GM12864 (cell line): Measurements from ENCODE around the gene C2orf81.

Source experiments
- DNase-seq: peaks from one replicate; pipeline ENCODE4 v3.0.0-alpha.2; 2011; ENCODE audit warnings: low read depth
- H3K4me3 ChIP-seq: 2 replicates; pipeline ENCODE4 v1.5.1; 2011; ENCODE audit warnings: mild to moderate bottlenecking, low read depth, low read length, control low read depth
- TF ChIP-seq, protein P1 (sequence below): IDR thresholded peaks from 2 replicates; pipeline ENCODE4 v1.5.1; 2011; ENCODE audit warnings: low read depth, mild to moderate bottlenecking, moderate library complexity, low read length, control low read depth, inconsistent platforms; ENCODE audit errors: missing control alignments

Gene C2orf81

DNA sequence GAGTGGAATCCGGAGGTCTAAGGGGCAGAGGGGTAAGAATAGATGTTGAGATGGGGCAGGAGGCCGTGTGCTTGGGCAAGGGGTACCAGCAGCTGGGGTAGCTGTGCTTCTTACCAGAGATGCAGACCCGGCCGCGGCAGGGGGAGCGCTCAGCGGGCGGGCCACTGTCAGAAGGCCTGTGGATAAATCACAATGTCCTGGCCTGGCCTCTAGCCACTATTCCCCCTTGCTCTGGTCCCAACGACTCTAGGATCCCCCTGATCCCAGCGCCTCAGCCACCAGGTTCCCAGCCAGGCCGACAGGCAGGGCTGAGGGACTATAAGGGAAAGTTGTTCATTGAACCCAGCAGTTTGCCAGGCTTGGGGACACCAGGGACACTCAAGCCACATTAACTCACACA is 9.1 kb upstream of the C2orf81 start:
- no peak for DNase-seq
- TF ChIP-seq, protein P1, sequence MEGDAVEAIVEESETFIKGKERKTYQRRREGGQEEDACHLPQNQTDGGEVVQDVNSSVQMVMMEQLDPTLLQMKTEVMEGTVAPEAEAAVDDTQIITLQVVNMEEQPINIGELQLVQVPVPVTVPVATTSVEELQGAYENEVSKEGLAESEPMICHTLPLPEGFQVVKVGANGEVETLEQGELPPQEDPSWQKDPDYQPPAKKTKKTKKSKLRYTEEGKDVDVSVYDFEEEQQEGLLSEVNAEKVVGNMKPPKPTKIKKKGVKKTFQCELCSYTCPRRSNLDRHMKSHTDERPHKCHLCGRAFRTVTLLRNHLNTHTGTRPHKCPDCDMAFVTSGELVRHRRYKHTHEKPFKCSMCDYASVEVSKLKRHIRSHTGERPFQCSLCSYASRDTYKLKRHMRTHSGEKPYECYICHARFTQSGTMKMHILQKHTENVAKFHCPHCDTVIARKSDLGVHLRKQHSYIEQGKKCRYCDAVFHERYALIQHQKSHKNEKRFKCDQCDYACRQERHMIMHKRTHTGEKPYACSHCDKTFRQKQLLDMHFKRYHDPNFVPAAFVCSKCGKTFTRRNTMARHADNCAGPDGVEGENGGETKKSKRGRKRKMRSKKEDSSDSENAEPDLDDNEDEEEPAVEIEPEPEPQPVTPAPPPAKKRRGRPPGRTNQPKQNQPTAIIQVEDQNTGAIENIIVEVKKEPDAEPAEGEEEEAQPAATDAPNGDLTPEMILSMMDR = no peak
- no peak overlapping the region for H3K4me3 ChIP-seq

- no peak overlapping the region for H3K4me3 ChIP-seq
- TF ChIP-seq, protein P1 = no peak
- no peak for DNase-seq
Measured at GRCh38 chr2:74429487-74430451, 8.3 kb upstream of the C2orf81 start.

- DNase-seq = no peak
- TF ChIP-seq, protein P1 = no peak
Measured at GRCh38 chr2:74428675-74429074, 7.3 kb upstream of the C2orf81 start.

GRCh38 chr2:74427551-74427950 is 6.1 kb upstream of the C2orf81 start:
- no peak for DNase-seq
- no peak overlapping the region for H3K4me3 ChIP-seq
- TF ChIP-seq, protein P1 = no peak

More at GRCh38 chr2:74428675-74429074, 7.3 kb upstream of the C2orf81 start:
- no peak overlapping the region for H3K4me3 ChIP-seq

GRCh38 chr2:74426181-74426758 is 4.9 kb upstream of the C2orf81 start:
- no peak overlapping the region for H3K4me3 ChIP-seq
- no peak for DNase-seq
- TF ChIP-seq, protein P1 = no peak

DNA sequence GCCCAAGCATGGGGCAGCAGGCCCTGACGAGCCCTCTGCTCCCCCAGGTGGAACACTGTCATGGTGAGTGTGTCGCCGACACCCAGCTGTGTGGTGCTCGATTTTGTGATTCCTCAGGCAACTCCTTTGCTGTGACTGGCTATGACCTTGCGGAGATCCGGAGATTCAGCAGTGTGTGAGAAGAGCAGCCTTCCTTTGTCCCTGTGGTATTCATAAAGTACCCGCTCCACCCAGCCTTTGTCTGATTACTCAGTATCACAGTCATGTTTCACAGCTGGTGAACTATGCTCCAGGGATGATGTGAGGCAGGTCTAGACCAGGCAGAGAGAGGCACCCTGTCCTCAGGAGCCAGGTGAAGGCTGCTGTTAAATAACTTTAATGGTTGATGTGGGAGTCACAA is 4.1 kb upstream of the C2orf81 start:
- no peak for DNase-seq
- TF ChIP-seq, protein P1 = no peak
- no peak overlapping the region for H3K4me3 ChIP-seq
